ENCODE measurements around the gene MAN1C1. TPM values are rescaled to one million over a fixed set of nuclear protein-coding genes. Genes with fewer than 3 reads are reported as not detected.

MAN1C1 gene
- total RNA-seq, 1 experiment from 2014 or later: 9.3 TPM

GRCh38 chr1:25786887-25787759, 170.5 kb downstream of the MAN1C1 start:
- Histone ChIP-seq H4K91ac (ENCODE audit: insufficient read length, low read depth, low read length) (no peak overlapping the region), H2BK5ac (ENCODE audit: insufficient read length, low read length) (no peak overlapping the region), H3K23me2 (ENCODE audit: insufficient read length, low read depth, low read length, poor library complexity, severe bottlenecking) (no peaks in the 10 kb centered on the region), H3K27me3 (ENCODE audit: insufficient read depth, low read length) (no peaks in the 10 kb centered on the region), H3K4me1 (ENCODE audit: insufficient read depth, low read length) (no peaks in the 10 kb centered on the region), H3K56ac (ENCODE audit: insufficient read length, low read depth, low read length) (no peak overlapping the region), H2BK120ac (ENCODE audit: low read depth, low read length, poor library complexity, severe bottlenecking) (no peak overlapping the region), H2BK20ac (ENCODE audit: low read depth, low read length, poor library complexity, severe bottlenecking) (no peak overlapping the region), H3K4me2 (ENCODE audit: insufficient read depth, insufficient read length, low read length) (no peak overlapping the region), H2AK5ac (ENCODE audit: insufficient read length, low read length) (no peak overlapping the region), H3K79me2 (ENCODE audit: insufficient read depth, low read length) (no peaks in the 10 kb centered on the region), H4K20me1 (ENCODE audit: control insufficient read depth, insufficient read depth, insufficient read length) (no peaks in the 10 kb centered on the region), H3K4ac (ENCODE audit: low read depth, low read length) (no peak overlapping the region), H2BK15ac (ENCODE audit: low read depth, low read length) (no peak overlapping the region), H3K14ac (ENCODE audit: insufficient read depth, low read length) (no peak overlapping the region), H4K8ac (replicated peaks; ENCODE audit: insufficient read length, low read depth, low read length) (no peak overlapping the region), H3K27ac (ENCODE audit: insufficient read length, low read depth, low read length) (no peak overlapping the region), H2BK12ac (ENCODE audit: insufficient read length, low read depth, low read length) (no peak overlapping the region), H3K9me3 (ENCODE audit: control insufficient read depth, low read depth, low read length) (no peaks in the 10 kb centered on the region), H3T11ph (ENCODE audit: low read length) (no peak overlapping the region), H4K5ac (ENCODE audit: insufficient read length, low read depth, low read length) (no peak overlapping the region), H3K9ac (ENCODE audit: extremely low read depth, insufficient read length, low read length) (no peak overlapping the region), H2AFZ (ENCODE audit: low read length) (no peak overlapping the region), H3K79me1 (ENCODE audit: insufficient read depth, low read depth, low read length, poor library complexity, severe bottlenecking) (no peaks in the 10 kb centered on the region), H3K23ac (ENCODE audit: insufficient read length, low read depth, low read length) (no peak overlapping the region), H3K18ac (ENCODE audit: insufficient read length, low read depth, low read length) (no peak overlapping the region)
- Mint-ChIP-seq H3K27me3 (ENCODE audit: low read depth) (no peaks in the 10 kb centered on the region; the same call in 1 of the 2 replicates), H3K36me3 (ENCODE audit: insufficient read depth in 1 of 3, low read depth in 3 of 3) (peaks cover 0 to 2% (median 1%) of the 10 kb centered on the region in 3 experiments; a peak in 1 of 7 replicates), H3K4me3 (no peak overlapping the region), H3K9me3 (no peaks in the 10 kb centered on the region), H3K27ac (no peak overlapping the region), H3K4me1 (peaks cover 22 to 25% of the 10 kb centered on the region in 2 experiments)
- TF ChIP-seq CTCF (conservative IDR thresholded peaks at IDR 0.05): no peak
- no CpG with 5 or more reads among the region's 11 CpGs for WGBS (ENCODE audit: extremely low coverage, insufficient read length, low lambda C conversion rate)
- DNase-seq: no peak
